ENCODE measurements around the gene SLC4A1.

SLC4A1 gene

DNA sequence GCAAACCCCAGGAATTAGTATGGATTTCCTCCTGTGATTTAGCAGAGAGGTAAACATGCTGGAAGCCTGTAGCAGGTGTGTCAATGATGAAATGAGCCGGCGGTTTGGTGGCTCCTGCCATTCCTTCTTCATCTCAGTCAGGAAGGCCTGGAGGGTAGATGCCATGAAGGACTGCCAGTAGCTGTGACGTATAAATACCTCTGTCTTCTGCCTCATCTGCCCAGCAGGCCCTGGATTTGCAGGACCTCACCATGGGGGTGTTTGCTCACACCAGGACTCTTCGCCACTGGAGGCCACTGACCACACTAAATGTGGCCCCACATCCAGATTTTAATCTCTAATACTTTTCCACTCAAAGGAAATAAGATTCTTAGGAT is 16.1 kb upstream of the SLC4A1 start:
- TF ChIP-seq, protein P1, sequence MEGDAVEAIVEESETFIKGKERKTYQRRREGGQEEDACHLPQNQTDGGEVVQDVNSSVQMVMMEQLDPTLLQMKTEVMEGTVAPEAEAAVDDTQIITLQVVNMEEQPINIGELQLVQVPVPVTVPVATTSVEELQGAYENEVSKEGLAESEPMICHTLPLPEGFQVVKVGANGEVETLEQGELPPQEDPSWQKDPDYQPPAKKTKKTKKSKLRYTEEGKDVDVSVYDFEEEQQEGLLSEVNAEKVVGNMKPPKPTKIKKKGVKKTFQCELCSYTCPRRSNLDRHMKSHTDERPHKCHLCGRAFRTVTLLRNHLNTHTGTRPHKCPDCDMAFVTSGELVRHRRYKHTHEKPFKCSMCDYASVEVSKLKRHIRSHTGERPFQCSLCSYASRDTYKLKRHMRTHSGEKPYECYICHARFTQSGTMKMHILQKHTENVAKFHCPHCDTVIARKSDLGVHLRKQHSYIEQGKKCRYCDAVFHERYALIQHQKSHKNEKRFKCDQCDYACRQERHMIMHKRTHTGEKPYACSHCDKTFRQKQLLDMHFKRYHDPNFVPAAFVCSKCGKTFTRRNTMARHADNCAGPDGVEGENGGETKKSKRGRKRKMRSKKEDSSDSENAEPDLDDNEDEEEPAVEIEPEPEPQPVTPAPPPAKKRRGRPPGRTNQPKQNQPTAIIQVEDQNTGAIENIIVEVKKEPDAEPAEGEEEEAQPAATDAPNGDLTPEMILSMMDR (IDR thresholded peaks at IDR 0.05; ENCODE audit: control insufficient read depth, extremely low read depth, insufficient read depth), result no peak

DNA sequence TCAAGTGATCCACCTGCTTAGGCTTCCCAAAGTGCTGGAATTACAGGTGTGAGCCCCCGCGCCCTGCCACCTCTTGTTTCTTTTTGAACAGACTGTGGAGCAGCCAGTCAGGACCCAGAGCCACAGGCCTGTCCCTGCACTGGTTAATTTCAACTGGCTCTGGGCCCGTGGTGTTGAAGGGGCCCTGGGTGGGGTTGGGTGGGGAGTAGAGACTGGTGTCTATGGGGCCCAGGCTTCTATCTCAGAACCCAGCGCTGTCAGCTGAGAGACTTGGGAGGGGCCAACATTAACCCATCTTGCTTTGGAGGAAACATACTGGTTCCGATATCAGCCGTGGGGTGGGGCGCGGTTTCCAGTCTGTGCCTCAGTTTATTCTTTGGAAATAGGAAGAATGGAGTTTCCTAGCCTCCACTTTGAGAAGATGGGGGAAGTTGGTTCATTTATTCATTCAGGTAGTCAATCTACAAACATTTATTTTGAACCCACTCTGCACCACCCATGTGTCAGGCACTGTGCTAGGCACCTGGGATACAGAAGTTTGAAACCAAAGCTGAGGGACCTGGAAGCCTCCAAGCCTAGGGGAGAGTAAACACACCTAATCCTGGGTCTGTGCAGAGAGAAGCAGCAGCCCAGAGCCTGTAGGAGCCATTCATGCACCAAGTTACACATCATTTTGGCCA is 15.5 kb upstream of the SLC4A1 start:
- TF ChIP-seq, protein P1 (IDR thresholded peaks at IDR 0.05; ENCODE audit: control insufficient read depth, extremely low read depth, insufficient read depth), result no peak
- no peak for DNase-seq (ENCODE audit: low read depth)
- H3K4me3 ChIP-seq (ENCODE audit: low read depth, low read length), result no peak overlapping the region

More for the DNA sequence above, 16.1 kb upstream of the SLC4A1 start:
- H3K4me3 ChIP-seq (ENCODE audit: low read depth, low read length), result no peak overlapping the region
- DNase-seq (ENCODE audit: low read depth), result no peak

DNA sequence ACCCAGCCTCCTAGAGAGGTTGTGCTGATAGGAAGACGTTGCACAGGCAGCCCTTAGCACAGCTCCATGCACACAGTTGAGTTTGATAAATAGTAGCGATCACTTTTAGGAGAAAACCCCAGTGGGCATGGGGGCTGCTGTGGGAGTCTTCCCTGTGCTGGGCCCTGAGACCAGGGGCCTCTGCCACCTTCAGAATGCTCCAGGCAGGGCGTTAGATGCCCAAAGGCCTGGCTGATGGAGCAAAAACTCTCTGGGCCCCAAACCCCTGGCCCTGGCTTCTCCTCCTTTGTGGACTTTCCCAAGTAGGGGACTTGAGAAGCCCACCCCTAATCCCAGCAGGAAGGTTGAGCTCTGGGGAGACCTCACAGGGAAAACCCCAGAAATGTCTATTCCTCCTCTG is 14.3 kb upstream of the SLC4A1 start:
- DNase-seq (ENCODE audit: low read depth), result no peak
- TF ChIP-seq, protein P1 (IDR thresholded peaks at IDR 0.05; ENCODE audit: control insufficient read depth, extremely low read depth, insufficient read depth), result no peak
- no peak overlapping the region for H3K4me3 ChIP-seq (ENCODE audit: low read depth, low read length)

DNA sequence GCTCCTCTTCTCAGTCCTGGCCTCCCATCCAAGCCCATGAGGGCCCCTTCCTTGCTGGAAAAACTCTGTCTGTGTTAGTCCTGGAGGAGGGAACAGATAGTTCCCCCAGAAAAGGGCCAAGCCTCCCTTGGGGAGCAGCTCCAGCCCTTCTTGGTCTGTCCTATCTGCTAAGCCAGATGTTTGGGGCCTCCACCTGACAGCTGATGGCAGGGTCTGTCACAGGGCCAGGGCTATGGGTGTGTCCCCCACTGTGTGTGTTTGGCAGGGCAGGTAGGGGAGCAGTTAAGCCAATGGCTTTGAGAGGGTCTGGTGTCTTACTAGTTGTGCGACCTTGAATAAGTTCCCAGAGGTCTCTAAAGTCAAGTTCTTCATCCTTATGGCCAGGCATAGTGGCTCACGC is 13.6 kb upstream of the SLC4A1 start:
- no peak overlapping the region for H3K4me3 ChIP-seq (ENCODE audit: low read depth, low read length)
- no peak for DNase-seq (ENCODE audit: low read depth)
- TF ChIP-seq, protein P1 (IDR thresholded peaks at IDR 0.05; ENCODE audit: control insufficient read depth, extremely low read depth, insufficient read depth), result no peak

DNA sequence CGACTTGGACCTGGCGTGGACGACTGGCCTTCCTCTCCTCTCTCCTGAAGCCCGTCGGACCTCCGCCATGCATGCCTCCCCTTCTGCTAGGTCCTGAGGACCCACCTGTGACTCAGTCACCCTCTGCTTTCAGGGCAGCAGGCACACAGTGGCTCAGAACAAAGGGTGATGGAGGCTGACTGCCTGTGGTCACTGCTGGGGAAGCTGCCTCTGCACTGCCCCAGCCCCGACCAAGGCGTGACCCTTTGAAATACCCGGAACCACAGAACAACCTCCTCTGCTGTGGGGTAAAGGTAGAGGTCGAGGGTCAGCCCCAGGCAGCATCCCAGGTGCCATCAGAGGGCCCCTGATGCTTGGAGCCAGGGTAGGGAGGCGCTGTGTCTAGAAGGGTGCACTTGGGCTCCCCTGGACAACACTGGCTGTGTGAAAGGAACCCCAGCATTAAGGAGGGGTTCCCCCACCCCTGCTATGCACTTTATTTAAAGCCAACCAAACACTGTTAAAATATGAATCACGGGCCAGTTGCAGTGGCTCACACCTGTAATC is 12.5 kb upstream of the SLC4A1 start:
- DNase-seq (ENCODE audit: low read depth), result no peak
- no peak overlapping the region for H3K4me3 ChIP-seq (ENCODE audit: low read depth, low read length)
- TF ChIP-seq, protein P1 (IDR thresholded peaks at IDR 0.05; ENCODE audit: control insufficient read depth, extremely low read depth, insufficient read depth), result no peak

DNA sequence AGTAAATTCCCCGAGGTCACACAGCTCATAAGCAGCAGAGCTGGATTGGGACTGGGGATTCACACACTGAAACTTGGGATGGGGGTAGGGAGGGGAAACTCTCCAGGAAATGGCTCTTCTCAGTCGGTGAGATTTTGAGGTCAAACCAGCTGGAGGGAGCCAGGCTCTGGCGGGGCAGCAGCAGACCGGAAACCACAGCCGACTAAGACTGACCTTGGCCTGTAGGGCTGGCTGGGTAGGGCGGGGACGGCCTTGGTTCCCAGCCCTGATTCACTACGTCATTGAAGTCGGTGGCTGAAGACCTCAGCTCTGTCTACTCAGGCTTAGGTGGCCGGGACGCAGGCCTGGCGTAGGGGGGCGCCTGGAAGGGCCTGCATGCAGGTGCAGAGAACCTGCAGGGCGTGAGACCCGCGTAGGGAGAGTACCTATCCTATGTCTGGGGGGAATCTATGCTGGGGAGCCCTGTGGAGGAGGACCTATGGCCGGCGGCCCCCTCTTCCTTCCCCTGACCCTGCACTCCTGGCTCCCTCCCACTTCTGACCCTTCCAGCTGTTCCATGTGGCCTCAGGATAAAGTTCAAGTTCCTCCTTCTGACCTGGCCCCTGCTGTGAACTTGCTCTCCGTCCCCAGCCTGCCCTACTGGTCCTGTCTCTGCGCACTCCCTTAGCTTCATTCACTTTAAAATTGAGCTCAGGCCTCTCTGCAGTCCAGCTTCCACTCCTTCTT is 11.9 kb upstream of the SLC4A1 start:
- TF ChIP-seq, protein P1 (IDR thresholded peaks at IDR 0.05; ENCODE audit: control insufficient read depth, extremely low read depth, insufficient read depth), result no peak
- no peak overlapping the region for H3K4me3 ChIP-seq (ENCODE audit: low read depth, low read length)
- DNase-seq (ENCODE audit: low read depth), result no peak

All from LNCaP clone FGC (cell line).